ENCODE measurements around the gene TPX2. TPM values are rescaled to one million over a fixed set of nuclear protein-coding genes. Genes with fewer than 3 reads are reported as not detected.

Gene TPX2
- total RNA-seq, 2 donors from 2014 or later = 21.8 to 74.5 TPM

GRCh38 chr20:31780839-31781238, 41.7 kb downstream of the TPX2 start:
- intact Hi-C loops (cut with DNase I) = no loop called here
- Histone ChIP-seq H3K27ac (no peak overlapping the region), H3K4me1 (no peaks in the 10 kb centered on the region), H3K36me3 (no peaks in the 10 kb centered on the region), H3K27me3 (no peaks in the 10 kb centered on the region), H3K9ac (ENCODE audit: low read depth in 2 of 2, low read length in 2 of 2) (no peak overlapping the region), H3K9me3 (no peaks in the 10 kb centered on the region), H3K4me3 (no peak overlapping the region)
- no peak for DNase-seq
- no peak for TF ChIP-seq CTCF (IDR thresholded peaks at IDR 0.05)

GRCh38 chr20:31781945-31782344, 42.9 kb downstream of the TPX2 start:
- no peak for TF ChIP-seq CTCF (IDR thresholded peaks at IDR 0.05)
- H3K27ac ChIP-seq = no peak overlapping the region
- intact Hi-C loops (cut with DNase I) = no loop called here
- H3K9ac ChIP-seq (ENCODE audit: low read depth in 2 of 2, low read length in 2 of 2) = no peak overlapping the region
- no peaks in the 10 kb centered on the region for H3K27me3 ChIP-seq
- no peaks in the 10 kb centered on the region for H3K36me3 ChIP-seq
- DNase-seq = no peak
- H3K4me1 ChIP-seq = no peaks in the 10 kb centered on the region
- no peak overlapping the region for H3K4me3 ChIP-seq
- H3K9me3 ChIP-seq = no peaks in the 10 kb centered on the region

GRCh38 chr20:31784354-31785044, 45.4 kb downstream of the TPX2 start:
- H3K36me3 ChIP-seq = no peaks in the 10 kb centered on the region

GRCh38 chr20:31785089-31785488, 46.0 kb downstream of the TPX2 start:
- no peak for DNase-seq
- no peak for TF ChIP-seq CTCF (IDR thresholded peaks at IDR 0.05)

More at GRCh38 chr20:31784354-31785044, 45.4 kb downstream of the TPX2 start:
- no peak for DNase-seq
- Histone ChIP-seq H3K4me3 (no peak overlapping the region), H3K9ac (ENCODE audit: low read depth in 2 of 2, low read length in 2 of 2) (no peak overlapping the region), H3K27ac (no peak overlapping the region), H3K4me1 (no peaks in the 10 kb centered on the region), H3K27me3 (no peaks in the 10 kb centered on the region), H3K9me3 (no peaks in the 10 kb centered on the region)
- intact Hi-C loops (cut with DNase I) = no loop called here
- no peak for TF ChIP-seq CTCF (IDR thresholded peaks at IDR 0.05)

GRCh38 chr20:31788578-31788977, 49.5 kb downstream of the TPX2 start:
- intact Hi-C loops (cut with DNase I) = no loop called here
- TF ChIP-seq CTCF (IDR thresholded peaks at IDR 0.05) = no peak
- Histone ChIP-seq H3K27me3 (no peaks in the 10 kb centered on the region), H3K27ac (no peak overlapping the region), H3K4me1 (no peaks in the 10 kb centered on the region), H3K4me3 (no peak overlapping the region), H3K9ac (ENCODE audit: low read depth in 2 of 2, low read length in 2 of 2) (no peak overlapping the region), H3K9me3 (no peaks in the 10 kb centered on the region), H3K36me3 (no peaks in the 10 kb centered on the region)
- DNase-seq = no peak

More at GRCh38 chr20:31785089-31785488, 46.0 kb downstream of the TPX2 start:
- H3K4me3 ChIP-seq = no peak overlapping the region
- no peak overlapping the region for H3K9ac ChIP-seq (ENCODE audit: low read depth in 2 of 2, low read length in 2 of 2)
- H3K9me3 ChIP-seq = no peaks in the 10 kb centered on the region
- H3K4me1 ChIP-seq = no peaks in the 10 kb centered on the region
- no peaks in the 10 kb centered on the region for H3K27me3 ChIP-seq
- H3K36me3 ChIP-seq = no peaks in the 10 kb centered on the region
- no peak overlapping the region for H3K27ac ChIP-seq
- intact Hi-C loops (cut with DNase I) = no loop called here

Measured in colonic mucosa (tissue), 4 donors.